Neural crest cell (in vitro differentiated cells): Measurements from ENCODE around the gene SHANK3. TPM values are rescaled to one million over a fixed set of nuclear protein-coding genes. Genes with fewer than 3 reads are reported as not detected.

ENCODE experiments used
- DNase-seq: peaks from one replicate; pipeline ENCODE4 v3.0.0; 2021; ENCODE audit warnings: low read depth, mixed read lengths, low spot score
- H3K27ac Mint-ChIP-seq: one replicate; pipeline ENCODE4 v1.8.0; 2021; ENCODE audit warnings: mild to moderate bottlenecking, mixed read lengths; ENCODE audit not compliant: unreplicated experiment
- H3K27me3 Mint-ChIP-seq: 2 replicates; pipeline ENCODE4 v1.8.0; 2021; ENCODE audit warnings: low read depth, mild to moderate bottlenecking, mixed read lengths
- H3K36me3 Mint-ChIP-seq: 2 replicates; pipeline ENCODE4 v1.8.0; 2021; ENCODE audit warnings: low read depth, mild to moderate bottlenecking, mixed read lengths
- H3K4me1 Mint-ChIP-seq: 2 replicates; pipeline ENCODE4 v1.8.0; 2021; ENCODE audit warnings: mixed read lengths
- H3K4me3 Mint-ChIP-seq: one replicate; pipeline ENCODE4 v1.8.0; 2021; ENCODE audit warnings: mild to moderate bottlenecking, mixed read lengths
- H3K9me3 Mint-ChIP-seq: 2 replicates; pipeline ENCODE4 v1.8.0; 2021; ENCODE audit warnings: mixed read lengths
- total RNA-seq: library from RNA; stranded (reverse); gene quantifications from 2 replicates; pipeline ENCODE4 v1.2.1, GENCODE V29; 2021
- TF ChIP-seq, protein P1 (sequence below): fragments of 200-600 bp; sonication (generic); conservative IDR thresholded peaks from 2 replicates; pipeline ENCODE4 v1.5.0; 2021; ENCODE audit warnings: antibody characterized with exemption, mild to moderate bottlenecking

The SHANK3 gene
- total RNA-seq, 1 donor from 2014 or later = 15.4 TPM

DNA sequence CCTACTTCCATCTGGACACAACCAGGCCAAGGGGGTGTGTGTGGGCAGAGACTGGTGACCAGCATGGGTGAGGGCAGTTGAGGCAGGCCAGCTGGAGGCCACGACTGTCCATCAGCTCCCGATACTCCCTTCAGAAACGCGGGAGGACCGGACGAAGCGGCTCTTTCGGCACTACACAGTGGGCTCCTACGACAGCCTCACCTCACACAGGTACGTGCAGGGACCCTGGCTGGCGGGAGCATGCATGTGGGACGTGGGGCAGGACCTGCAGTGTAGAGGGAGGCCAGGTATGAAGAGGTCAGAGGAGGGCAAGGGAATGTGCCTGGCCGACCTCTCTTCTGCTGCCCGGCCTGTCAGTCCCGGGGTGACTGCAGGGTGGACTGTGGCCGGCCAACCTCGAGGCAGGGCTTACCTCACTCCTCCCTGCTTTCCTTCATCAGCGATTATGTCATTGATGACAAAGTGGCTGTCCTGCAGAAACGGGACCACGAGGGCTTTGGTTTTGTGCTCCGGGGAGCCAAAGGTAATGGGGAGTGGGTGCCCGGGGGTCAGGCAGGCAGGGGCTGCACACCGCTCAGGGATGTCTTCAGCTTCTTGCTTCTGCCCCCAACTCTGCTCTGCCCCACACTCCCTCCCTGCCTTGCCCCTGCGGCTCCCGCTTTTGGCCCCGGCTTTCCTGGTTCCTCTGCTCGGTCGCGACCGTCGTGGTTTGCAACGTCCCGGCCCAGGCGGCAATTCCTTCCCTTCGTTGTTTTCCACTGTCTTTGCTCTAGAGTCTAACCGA is 31.3 kb downstream of the SHANK3 start:
- peak overlapping the region; percentile 50 for H3K27ac Mint-ChIP-seq
- H3K36me3 Mint-ChIP-seq = peaks cover 2% of the 10 kb centered on the region
- no peaks in the 10 kb centered on the region for H3K9me3 Mint-ChIP-seq
- TF ChIP-seq, protein P1, sequence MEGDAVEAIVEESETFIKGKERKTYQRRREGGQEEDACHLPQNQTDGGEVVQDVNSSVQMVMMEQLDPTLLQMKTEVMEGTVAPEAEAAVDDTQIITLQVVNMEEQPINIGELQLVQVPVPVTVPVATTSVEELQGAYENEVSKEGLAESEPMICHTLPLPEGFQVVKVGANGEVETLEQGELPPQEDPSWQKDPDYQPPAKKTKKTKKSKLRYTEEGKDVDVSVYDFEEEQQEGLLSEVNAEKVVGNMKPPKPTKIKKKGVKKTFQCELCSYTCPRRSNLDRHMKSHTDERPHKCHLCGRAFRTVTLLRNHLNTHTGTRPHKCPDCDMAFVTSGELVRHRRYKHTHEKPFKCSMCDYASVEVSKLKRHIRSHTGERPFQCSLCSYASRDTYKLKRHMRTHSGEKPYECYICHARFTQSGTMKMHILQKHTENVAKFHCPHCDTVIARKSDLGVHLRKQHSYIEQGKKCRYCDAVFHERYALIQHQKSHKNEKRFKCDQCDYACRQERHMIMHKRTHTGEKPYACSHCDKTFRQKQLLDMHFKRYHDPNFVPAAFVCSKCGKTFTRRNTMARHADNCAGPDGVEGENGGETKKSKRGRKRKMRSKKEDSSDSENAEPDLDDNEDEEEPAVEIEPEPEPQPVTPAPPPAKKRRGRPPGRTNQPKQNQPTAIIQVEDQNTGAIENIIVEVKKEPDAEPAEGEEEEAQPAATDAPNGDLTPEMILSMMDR = no peak
- H3K27me3 Mint-ChIP-seq = no peaks in the 10 kb centered on the region
- H3K4me1 Mint-ChIP-seq = peaks cover 33% of the 10 kb centered on the region
- no peak overlapping the region for H3K4me3 Mint-ChIP-seq
- no peak for DNase-seq

DNA sequence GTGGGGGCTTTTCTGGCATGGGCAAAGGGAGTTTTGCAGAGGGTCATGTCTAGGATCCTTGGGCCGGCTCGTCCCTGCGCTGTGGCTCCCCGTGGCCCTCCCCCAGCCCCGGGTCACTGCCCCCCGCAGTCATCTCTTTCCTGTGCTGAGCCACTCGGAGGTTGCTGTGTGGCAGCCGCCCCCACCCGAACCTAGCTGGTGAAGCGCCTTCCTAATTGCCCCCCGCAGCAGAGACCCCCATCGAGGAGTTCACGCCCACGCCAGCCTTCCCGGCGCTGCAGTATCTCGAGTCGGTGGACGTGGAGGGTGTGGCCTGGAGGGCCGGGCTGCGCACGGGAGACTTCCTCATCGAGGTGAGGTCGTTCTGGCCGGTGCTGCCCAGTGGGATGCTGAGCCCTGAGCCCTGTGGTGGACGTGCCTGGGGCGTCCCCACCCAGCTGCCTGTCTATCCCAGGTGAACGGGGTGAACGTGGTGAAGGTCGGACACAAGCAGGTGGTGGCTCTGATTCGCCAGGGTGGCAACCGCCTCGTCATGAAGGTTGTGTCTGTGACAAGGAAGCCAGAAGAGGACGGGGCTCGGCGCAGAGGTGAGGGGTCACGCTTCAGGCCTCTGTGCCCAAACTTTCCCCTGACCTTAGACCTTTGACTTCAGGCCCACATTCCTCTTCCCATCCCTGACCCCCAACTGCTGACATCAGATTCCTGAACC is 32.0 kb downstream of the SHANK3 start:
- Mint-ChIP-seq H3K36me3 (peaks cover 2% of the 10 kb centered on the region), H3K27me3 (no peaks in the 10 kb centered on the region), H3K4me3 (no peak overlapping the region), H3K4me1 (peaks cover 30% of the 10 kb centered on the region), H3K27ac (peak overlapping the region; percentile 19), H3K9me3 (no peaks in the 10 kb centered on the region)
- no peak for DNase-seq
- TF ChIP-seq, protein P1 = no peak

DNA sequence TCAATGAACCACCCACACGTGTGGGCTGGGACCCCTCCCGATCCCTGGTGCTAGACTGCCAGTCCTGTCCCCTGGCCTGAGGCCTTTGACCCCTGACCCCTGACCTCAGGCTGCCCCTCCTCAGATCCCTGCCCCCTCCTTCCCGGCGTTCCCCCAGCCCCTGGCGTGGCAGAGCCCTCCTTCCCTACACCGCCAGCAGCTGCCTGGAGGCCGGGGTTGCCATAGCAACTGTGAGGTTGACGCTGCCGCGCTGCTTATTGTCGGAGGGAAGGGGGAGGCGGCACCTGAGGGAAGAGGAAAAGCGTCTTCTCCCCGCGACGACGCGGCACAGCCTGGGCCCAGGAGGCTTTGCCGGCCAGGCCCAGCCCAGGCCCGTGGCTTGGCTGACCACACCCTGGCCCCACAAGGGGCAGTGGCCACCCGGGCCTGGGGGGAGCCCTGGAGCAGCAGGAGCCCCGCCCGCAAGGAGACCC is 32.6 kb downstream of the SHANK3 start:
- Mint-ChIP-seq H3K36me3 (peaks cover 2% of the 10 kb centered on the region), H3K4me1 (peaks cover 30% of the 10 kb centered on the region), H3K27ac (no peak overlapping the region), H3K4me3 (no peak overlapping the region), H3K9me3 (no peaks in the 10 kb centered on the region), H3K27me3 (no peaks in the 10 kb centered on the region)
- peak; percentile 89 for DNase-seq
- TF ChIP-seq, protein P1 = no peak

DNA sequence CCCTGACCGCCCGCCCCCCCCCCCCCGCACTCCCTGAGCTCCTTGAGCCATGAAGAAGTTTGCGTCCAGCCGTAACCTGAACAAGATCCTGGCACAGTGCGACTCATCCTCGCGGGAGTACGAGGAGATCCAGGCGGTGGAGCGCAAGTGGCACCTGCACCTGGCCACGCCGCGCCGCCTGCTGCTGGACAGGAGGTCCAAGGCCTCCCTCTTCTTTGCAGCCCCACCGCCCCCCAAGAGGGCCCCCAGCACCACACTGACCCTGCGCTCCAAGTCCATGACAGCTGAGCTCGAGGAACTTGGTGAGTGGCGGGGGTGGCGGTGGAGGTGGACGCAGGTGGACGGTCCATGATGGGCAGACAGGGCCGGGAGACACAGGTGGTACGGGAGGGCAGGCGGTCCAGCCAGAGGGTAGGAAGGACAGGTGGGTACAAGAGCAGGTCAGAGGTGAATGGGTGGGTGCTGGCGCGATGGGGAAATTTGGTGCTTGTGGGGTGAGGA is 33.3 kb downstream of the SHANK3 start:
- Mint-ChIP-seq H3K27ac (no peak overlapping the region), H3K27me3 (peaks cover 2% of the 10 kb centered on the region), H3K9me3 (no peaks in the 10 kb centered on the region), H3K4me3 (no peak overlapping the region), H3K4me1 (peaks cover 32% of the 10 kb centered on the region), H3K36me3 (peaks cover 7% of the 10 kb centered on the region)
- no peak for DNase-seq
- TF ChIP-seq, protein P1 = no peak

DNA sequence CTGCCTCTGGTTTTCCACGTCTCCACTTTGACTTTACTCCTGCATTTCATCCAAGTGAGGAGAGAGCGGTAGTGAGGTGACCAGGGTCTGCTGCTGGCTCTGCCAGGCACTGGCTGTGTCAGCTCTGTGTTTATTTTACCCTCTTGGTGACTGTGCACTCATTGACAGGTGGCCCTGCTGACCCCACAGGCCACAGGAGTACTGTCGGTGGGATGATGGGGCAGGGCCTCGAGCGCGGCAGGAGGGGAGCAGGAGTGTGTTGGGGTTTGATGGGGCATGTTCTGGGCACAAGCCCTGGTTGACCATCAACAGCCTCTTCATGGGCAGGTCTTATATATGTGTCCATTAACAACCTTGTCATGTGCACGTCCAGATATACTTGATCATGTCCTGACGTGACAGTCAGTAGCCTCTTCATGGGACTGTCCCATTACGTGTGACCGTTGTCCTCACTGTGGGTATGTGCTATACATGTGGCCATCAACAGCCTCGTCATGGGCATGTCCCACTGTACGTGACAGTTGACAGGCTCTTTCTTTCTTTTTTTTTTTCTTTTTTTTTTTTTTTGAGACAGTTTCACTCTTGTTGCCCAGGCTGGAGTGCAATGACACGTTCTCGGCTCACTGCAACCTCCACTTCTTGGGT is 34.0 kb downstream of the SHANK3 start:
- Mint-ChIP-seq H3K9me3 (no peaks in the 10 kb centered on the region), H3K36me3 (peaks cover 9% of the 10 kb centered on the region), H3K27me3 (peaks cover 2% of the 10 kb centered on the region), H3K27ac (no peak overlapping the region), H3K4me1 (peaks cover 35% of the 10 kb centered on the region), H3K4me3 (no peak overlapping the region)
- DNase-seq = no peak
- TF ChIP-seq, protein P1 = no peak
